Kidney epithelial cell (primary cell): ENCODE measurements around the gene MCEE. TPM values are rescaled to one million over a fixed set of nuclear protein-coding genes. Genes with fewer than 3 reads are reported as not detected.

ENCODE experiments used
- DNase-seq: peaks from one replicate; pipeline ENCODE4 v3.0.0-alpha.2; 2010; ENCODE audit warnings: low read depth
- H3K27me3 ChIP-seq: 2 replicates; pipeline ENCODE4 v1.6.0; 2011; ENCODE audit warnings: low read length; ENCODE audit not compliant: control insufficient read depth, insufficient read depth
- H3K36me3 ChIP-seq: 2 replicates; pipeline ENCODE4 v1.5.1; 2011; ENCODE audit warnings: low read length; ENCODE audit not compliant: control insufficient read depth, insufficient read depth
- H3K4me3 ChIP-seq: 2 replicates; pipeline ENCODE4 v1.5.1; 2011; ENCODE audit warnings: low read depth, mild to moderate bottlenecking, control low read depth, low read length
- total RNA-seq: library from RNA; depleted of rRNA; stranded (reverse); fragments of >200 nt; gene quantifications from 2 replicates; pipeline ENCODE4 v1.2.3, GENCODE V29; 2015
- TF ChIP-seq, protein P1 (sequence below): IDR thresholded peaks from 2 replicates; pipeline ENCODE4 v1.5.1; 2011; ENCODE audit warnings: mild to moderate bottlenecking, moderate library complexity, low read length, control low read depth, inconsistent platforms; ENCODE audit not compliant: insufficient read depth, poor library complexity, severe bottlenecking

Gene MCEE
- total RNA-seq, 1 donor from 2014 or later: 6.7 TPM

DNA sequence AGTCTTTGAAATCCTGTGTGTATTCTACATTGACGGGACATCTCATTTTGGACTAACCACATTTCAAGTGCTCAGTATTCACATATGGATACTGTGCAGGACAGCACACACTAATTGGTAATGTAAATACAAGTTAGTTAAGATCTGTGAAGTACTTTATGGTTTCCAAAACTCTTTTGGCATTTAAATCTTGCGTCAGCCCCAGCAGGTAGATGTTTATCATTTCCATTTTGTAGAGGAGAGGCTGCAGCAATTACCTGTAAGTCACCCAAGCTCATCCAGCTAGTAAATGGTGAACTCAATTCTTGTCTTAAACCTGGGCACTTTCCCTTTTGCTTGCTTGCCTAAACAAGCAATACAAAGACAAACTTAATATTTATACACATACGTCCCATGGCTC, 63.2 kb downstream of the MCEE start:
- DNase-seq: no peak
- no peaks in the 10 kb centered on the region for H3K27me3 ChIP-seq
- no peaks in the 10 kb centered on the region for H3K36me3 ChIP-seq
- no peak overlapping the region for H3K4me3 ChIP-seq
- TF ChIP-seq, protein P1, sequence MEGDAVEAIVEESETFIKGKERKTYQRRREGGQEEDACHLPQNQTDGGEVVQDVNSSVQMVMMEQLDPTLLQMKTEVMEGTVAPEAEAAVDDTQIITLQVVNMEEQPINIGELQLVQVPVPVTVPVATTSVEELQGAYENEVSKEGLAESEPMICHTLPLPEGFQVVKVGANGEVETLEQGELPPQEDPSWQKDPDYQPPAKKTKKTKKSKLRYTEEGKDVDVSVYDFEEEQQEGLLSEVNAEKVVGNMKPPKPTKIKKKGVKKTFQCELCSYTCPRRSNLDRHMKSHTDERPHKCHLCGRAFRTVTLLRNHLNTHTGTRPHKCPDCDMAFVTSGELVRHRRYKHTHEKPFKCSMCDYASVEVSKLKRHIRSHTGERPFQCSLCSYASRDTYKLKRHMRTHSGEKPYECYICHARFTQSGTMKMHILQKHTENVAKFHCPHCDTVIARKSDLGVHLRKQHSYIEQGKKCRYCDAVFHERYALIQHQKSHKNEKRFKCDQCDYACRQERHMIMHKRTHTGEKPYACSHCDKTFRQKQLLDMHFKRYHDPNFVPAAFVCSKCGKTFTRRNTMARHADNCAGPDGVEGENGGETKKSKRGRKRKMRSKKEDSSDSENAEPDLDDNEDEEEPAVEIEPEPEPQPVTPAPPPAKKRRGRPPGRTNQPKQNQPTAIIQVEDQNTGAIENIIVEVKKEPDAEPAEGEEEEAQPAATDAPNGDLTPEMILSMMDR: no peak

DNA sequence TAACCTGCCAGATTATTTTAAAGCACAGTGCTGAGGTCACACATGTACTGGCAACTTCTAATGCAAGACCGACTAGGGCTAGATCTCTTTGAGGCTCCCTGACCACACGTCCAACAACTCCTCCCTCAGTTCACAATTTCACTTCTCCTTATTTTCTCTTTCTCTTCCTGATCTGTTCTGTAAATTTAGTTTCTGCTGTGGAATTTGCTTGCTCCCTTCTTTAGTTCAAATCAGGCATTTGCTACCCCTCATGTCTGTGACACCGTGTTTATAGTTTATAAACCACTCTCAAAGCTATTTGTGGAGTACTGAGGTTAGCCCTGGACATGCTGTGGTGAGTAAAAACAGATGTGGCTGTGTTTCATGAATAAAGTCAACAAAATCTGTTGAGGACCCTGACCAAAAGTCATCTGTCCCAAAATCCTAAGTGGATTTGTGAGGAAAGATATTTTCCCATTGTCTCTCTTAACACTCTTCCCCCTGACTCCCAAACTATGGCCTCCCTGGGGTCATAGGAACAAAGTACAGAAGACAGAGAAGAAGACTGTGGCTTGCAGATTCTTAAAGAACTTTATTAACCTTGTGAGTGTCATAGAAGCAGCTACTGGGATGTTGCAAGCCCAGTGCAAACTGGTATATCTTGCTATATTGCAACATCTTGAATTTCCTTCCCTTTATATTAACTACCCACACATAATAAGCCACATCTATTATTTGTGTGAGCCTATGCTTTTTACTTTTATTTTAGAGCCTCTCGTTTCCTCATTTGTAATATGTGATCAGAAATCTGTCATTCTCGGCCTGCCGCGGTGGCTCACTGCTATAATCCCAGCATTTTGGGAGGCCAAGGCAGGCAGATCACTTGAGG, 65.0 kb downstream of the MCEE start:
- TF ChIP-seq, protein P1: no peak
- Histone ChIP-seq H3K27me3 (peaks cover 3% of the 10 kb centered on the region), H3K36me3 (no peaks in the 10 kb centered on the region), H3K4me3 (no peak overlapping the region)
- DNase-seq: no peak

DNA sequence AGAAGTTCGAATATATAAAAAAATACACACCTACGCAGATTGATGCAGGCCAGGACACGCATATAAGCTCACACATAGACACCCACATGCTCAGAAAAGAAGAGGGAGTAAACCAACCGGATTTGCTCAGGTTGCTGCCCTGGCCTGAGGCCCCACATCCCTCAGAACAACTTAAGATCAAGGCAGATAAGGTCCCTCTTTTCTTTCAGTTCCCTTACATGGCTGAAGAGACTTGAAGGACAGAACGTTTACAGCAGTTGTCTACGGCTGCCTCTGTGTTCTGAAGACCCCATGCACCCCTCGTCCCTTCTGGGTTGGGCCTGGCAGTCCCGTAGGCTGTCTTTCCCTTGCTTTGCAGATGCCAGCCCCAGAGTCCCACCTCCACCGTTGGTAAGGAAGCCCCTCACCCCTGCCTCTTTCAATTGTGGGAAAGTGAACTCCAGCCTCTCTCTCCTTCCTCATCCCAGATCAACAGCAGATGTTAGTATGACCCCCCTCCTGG, 65.9 kb downstream of the MCEE start:
- H3K36me3 ChIP-seq: no peaks in the 10 kb centered on the region
- H3K27me3 ChIP-seq: peaks cover 4% of the 10 kb centered on the region
- H3K4me3 ChIP-seq: no peak overlapping the region
- TF ChIP-seq, protein P1: no peak
- DNase-seq: no peak

DNA sequence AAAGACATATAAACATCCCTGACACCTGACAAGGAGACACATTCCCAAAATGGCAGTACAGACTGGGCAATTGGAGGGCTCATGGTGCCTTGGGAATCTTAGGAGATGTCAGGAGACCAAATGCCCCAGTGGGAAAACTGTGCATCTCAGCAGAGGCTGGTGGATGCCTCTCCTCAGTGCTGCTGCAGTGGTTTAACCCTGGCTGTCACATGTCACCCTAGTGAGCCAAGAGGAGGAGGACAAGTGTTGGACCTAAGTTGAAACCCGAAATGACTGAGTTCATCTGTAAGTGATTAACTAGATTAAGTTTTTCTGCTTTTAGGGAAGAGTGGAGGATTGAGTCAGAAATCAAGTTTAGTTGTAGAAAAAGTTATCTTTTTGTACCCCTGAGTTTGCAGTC, 66.8 kb downstream of the MCEE start:
- TF ChIP-seq, protein P1: no peak
- no peak for DNase-seq
- peaks cover 4% of the 10 kb centered on the region for H3K27me3 ChIP-seq
- no peak overlapping the region for H3K4me3 ChIP-seq
- no peaks in the 10 kb centered on the region for H3K36me3 ChIP-seq

DNA sequence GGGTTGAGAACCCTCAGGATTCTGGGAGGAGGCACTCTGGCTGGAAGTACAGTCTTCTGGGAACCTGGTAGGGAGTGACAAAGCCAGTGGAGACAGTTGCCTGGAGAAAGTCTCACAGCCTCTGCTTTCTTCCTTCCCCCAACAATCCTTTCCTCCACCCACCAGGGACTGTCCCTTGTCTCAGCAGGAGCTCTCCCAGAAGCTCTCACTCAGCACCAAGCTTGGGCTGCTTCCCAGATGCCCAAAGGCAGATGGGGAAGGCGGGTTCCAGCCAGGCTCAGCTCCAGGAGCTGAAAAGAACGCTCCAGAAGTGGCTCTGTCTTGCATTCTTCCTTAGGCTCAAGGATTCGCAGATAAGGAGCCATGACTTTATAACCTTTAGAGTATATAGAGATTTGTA, 69.2 kb downstream of the MCEE start:
- H3K4me3 ChIP-seq: no peak overlapping the region
- no peaks in the 10 kb centered on the region for H3K36me3 ChIP-seq
- H3K27me3 ChIP-seq: peaks cover 4% of the 10 kb centered on the region
- no peak for DNase-seq
- TF ChIP-seq, protein P1: no peak
